NCI-H128 (cell line): Measurements from ENCODE around the gene BMPR1B.

Source experiments
- DNase-seq: peaks from one replicate; lab custom pipeline; 2025; ENCODE audit not compliant: unreplicated experiment; lab: John Stamatoyannopoulos, UW

The BMPR1B gene

GRCh38 chr4:94947681-94948108 is 189.9 kb downstream of the BMPR1B start:
- no peak for DNase-seq

- no peak for DNase-seq
Observed at GRCh38 chr4:94954251-94954650, 196.5 kb downstream of the BMPR1B start.

GRCh38 chr4:94957030-94957429 is 199.3 kb downstream of the BMPR1B start:
- no peak for DNase-seq

- DNase-seq, result no peak
Observed at GRCh38 chr4:94959307-94959706, 201.6 kb downstream of the BMPR1B start.

- DNase-seq, result no peak
Observed at GRCh38 chr4:94960708-94961107, 203.0 kb downstream of the BMPR1B start.

- no peak for DNase-seq
Observed at GRCh38 chr4:94961420-94961819, 203.7 kb downstream of the BMPR1B start.

GRCh38 chr4:94962484-94962883 is 204.7 kb downstream of the BMPR1B start:
- DNase-seq, result no peak

GRCh38 chr4:94965852-94966251 is 208.1 kb downstream of the BMPR1B start:
- no peak for DNase-seq

- DNase-seq, result no peak
Observed at GRCh38 chr4:94968493-94968892, 210.7 kb downstream of the BMPR1B start.

GRCh38 chr4:94970650-94971049 is 212.9 kb downstream of the BMPR1B start:
- DNase-seq, result no peak

GRCh38 chr4:94974773-94975172 is 217.0 kb downstream of the BMPR1B start:
- DNase-seq, result no peak

- DNase-seq, result no peak
Observed at GRCh38 chr4:94976371-94977011, 218.7 kb downstream of the BMPR1B start.

- DNase-seq, result no peak
Observed at GRCh38 chr4:94978904-94979303, 221.1 kb downstream of the BMPR1B start.

- DNase-seq, result no peak
Observed at GRCh38 chr4:94979621-94980020, 221.9 kb downstream of the BMPR1B start.

GRCh38 chr4:94995684-94996394 is 238.1 kb downstream of the BMPR1B start:
- no peak for DNase-seq

- no peak for DNase-seq
Observed at GRCh38 chr4:95000076-95000648, 242.4 kb downstream of the BMPR1B start.

GRCh38 chr4:95004912-95005311 is 247.2 kb downstream of the BMPR1B start:
- DNase-seq, result no peak

GRCh38 chr4:95007998-95008397 is 250.2 kb downstream of the BMPR1B start:
- no peak for DNase-seq

GRCh38 chr4:95013236-95013635 is 255.5 kb downstream of the BMPR1B start:
- no peak for DNase-seq

GRCh38 chr4:95014068-95014467 is 256.3 kb downstream of the BMPR1B start:
- DNase-seq, result no peak

- no peak for DNase-seq
Observed at GRCh38 chr4:95017305-95018064, 259.7 kb downstream of the BMPR1B start.

GRCh38 chr4:95018785-95019184 is 261.0 kb downstream of the BMPR1B start:
- no peak for DNase-seq
